Mesenchymal stem cell (in vitro differentiated cells and primary cell): Measurements from ENCODE around the gene FNDC8.
"Not testable (repeated sequence)": the region's sequence is repeated elsewhere in the genome, so short reads cannot be mapped to it uniquely, and the experiment has no call there.

Experiments
- DNase-seq: peaks from one replicate; pipeline ENCODE4 v3.0.0-alpha.2; 2013
- H2AFZ ChIP-seq: one replicate; pipeline ENCODE4 v1.6.1; 2013; ENCODE audit warnings: low read depth, mild to moderate bottlenecking, control low read depth, inconsistent platforms, low read length, moderate library complexity
- H2AK5ac ChIP-seq: 2 replicates; pipeline ENCODE4 v1.6.1; 2013; ENCODE audit warnings: low read length, moderate library complexity, mild to moderate bottlenecking, inconsistent platforms; ENCODE audit not compliant: severe bottlenecking
- H2BK120ac ChIP-seq: one replicate; pipeline ENCODE4 v1.6.1; 2013; ENCODE audit warnings: low read depth, mild to moderate bottlenecking, inconsistent platforms, low read length, moderate library complexity
- H2BK12ac ChIP-seq, 2 experiments: one replicate each; pipeline ENCODE4 v1.6.1; 2013; ENCODE audit warnings: inconsistent platforms in 2 of 2, low read length in 2 of 2, mild to moderate bottlenecking in 2 of 2, moderate library complexity in 2 of 2, control low read depth in 1 of 2
- H2BK15ac ChIP-seq: one replicate; pipeline ENCODE4 v1.6.1; 2013; ENCODE audit warnings: mild to moderate bottlenecking, low read depth, inconsistent platforms; ENCODE audit not compliant: poor library complexity, severe bottlenecking
- H2BK5ac ChIP-seq: 2 replicates; pipeline ENCODE4 v1.6.1; 2013; ENCODE audit warnings: low read depth, mild to moderate bottlenecking, low read length, control low read depth, inconsistent platforms; ENCODE audit not compliant: poor library complexity, severe bottlenecking
- H3K14ac ChIP-seq, 2 experiments: one replicate each; pipeline ENCODE4 v1.6.1; 2013; ENCODE audit warnings: inconsistent platforms in 2 of 2, low read length in 2 of 2, control low read depth in 1 of 2, mild to moderate bottlenecking in 1 of 2, moderate library complexity in 1 of 2
- H3K18ac ChIP-seq, 2 experiments: one replicate each; pipeline ENCODE4 v1.6.1; 2013; ENCODE audit warnings: inconsistent platforms in 2 of 2, low read length in 2 of 2, control low read depth in 1 of 2, low read depth in 1 of 2, mild to moderate bottlenecking in 1 of 2
- H3K23ac ChIP-seq, 2 experiments: one replicate each; pipeline ENCODE4 v1.6.1; 2013; ENCODE audit warnings: inconsistent platforms in 2 of 2, low read length in 2 of 2, mild to moderate bottlenecking in 2 of 2, moderate library complexity in 2 of 2, control low read depth in 1 of 2
- H3K27ac ChIP-seq: 2 replicates; pipeline ENCODE4 v1.5.1; 2013; ENCODE audit warnings: mild to moderate bottlenecking, moderate library complexity, low read length, control low read depth, inconsistent platforms; ENCODE audit not compliant: poor library complexity, severe bottlenecking
- H3K27me3 ChIP-seq, 2 experiments: 2 replicates each; pipeline versions ENCODE4 v1.6.1 to v1.7.0; 2013; ENCODE audit warnings: low read length in 2 of 2, mild to moderate bottlenecking in 2 of 2, moderate library complexity in 2 of 2, control low read depth in 1 of 2, inconsistent platforms in 1 of 2; ENCODE audit not compliant: control insufficient read depth in 1 of 2, insufficient read depth in 1 of 2
- H3K36me3 ChIP-seq, 2 experiments: 2 replicates each; pipeline versions ENCODE4 v1.6.1 to v1.7.0; 2013; ENCODE audit warnings: low read length in 2 of 2, control low read depth in 1 of 2, inconsistent platforms in 1 of 2, low read depth in 1 of 2, mild to moderate bottlenecking in 1 of 2; ENCODE audit not compliant: insufficient read depth in 2 of 2, control insufficient read depth in 1 of 2
- H3K4ac ChIP-seq, 2 experiments: one replicate each; pipeline ENCODE4 v1.6.1; 2013; ENCODE audit warnings: inconsistent platforms in 2 of 2, low read length in 2 of 2, mild to moderate bottlenecking in 2 of 2, moderate library complexity in 2 of 2, control low read depth in 1 of 2, low read depth in 1 of 2
- H3K4me1 ChIP-seq: 2 replicates; pipeline ENCODE4 v1.6.1; 2013; ENCODE audit warnings: low read depth, low read length, control low read depth; ENCODE audit not compliant: control insufficient read depth, insufficient read depth
- H3K4me2 ChIP-seq: 2 replicates; pipeline ENCODE4 v1.6.1; 2013; ENCODE audit warnings: low read length, mild to moderate bottlenecking, inconsistent platforms; ENCODE audit not compliant: poor library complexity, severe bottlenecking
- H3K4me3 ChIP-seq, 2 experiments: 2 replicates each; pipeline versions ENCODE4 v1.5.1 to v1.7.0; 2013; ENCODE audit warnings: low read length in 2 of 2, mild to moderate bottlenecking in 2 of 2, control low read depth in 1 of 2, low read depth in 1 of 2; ENCODE audit not compliant: insufficient read depth in 1 of 2
- H3K79me1 ChIP-seq: replicated peaks from 2 replicates; pipeline ENCODE4 v1.6.1; 2013; ENCODE audit warnings: mild to moderate bottlenecking, control low read depth, low read length, inconsistent platforms; ENCODE audit not compliant: poor library complexity, severe bottlenecking
- H3K9ac ChIP-seq: 2 replicates; pipeline ENCODE4 v1.7.0; 2013; ENCODE audit warnings: mild to moderate bottlenecking, low read length, moderate library complexity
- H3K9me3 ChIP-seq: 2 replicates; pipeline ENCODE4 v1.7.0; 2013; ENCODE audit warnings: mild to moderate bottlenecking, low read length; ENCODE audit not compliant: control insufficient read depth
- H4K8ac ChIP-seq: one replicate; pipeline ENCODE4 v1.6.1; 2013; ENCODE audit warnings: inconsistent platforms, mild to moderate bottlenecking, low read length, moderate library complexity
- H4K91ac ChIP-seq: one replicate; pipeline ENCODE4 v1.6.1; 2013; ENCODE audit warnings: mild to moderate bottlenecking, low read length, inconsistent platforms
- WGBS: methylation state at CpG from one replicate; pipeline ENCODE4 v1.1.7; 2013; ENCODE audit warnings: mixed read lengths; 5-methylcytosine and 5-hydroxymethylcytosine counted together

The FNDC8 gene

DNA sequence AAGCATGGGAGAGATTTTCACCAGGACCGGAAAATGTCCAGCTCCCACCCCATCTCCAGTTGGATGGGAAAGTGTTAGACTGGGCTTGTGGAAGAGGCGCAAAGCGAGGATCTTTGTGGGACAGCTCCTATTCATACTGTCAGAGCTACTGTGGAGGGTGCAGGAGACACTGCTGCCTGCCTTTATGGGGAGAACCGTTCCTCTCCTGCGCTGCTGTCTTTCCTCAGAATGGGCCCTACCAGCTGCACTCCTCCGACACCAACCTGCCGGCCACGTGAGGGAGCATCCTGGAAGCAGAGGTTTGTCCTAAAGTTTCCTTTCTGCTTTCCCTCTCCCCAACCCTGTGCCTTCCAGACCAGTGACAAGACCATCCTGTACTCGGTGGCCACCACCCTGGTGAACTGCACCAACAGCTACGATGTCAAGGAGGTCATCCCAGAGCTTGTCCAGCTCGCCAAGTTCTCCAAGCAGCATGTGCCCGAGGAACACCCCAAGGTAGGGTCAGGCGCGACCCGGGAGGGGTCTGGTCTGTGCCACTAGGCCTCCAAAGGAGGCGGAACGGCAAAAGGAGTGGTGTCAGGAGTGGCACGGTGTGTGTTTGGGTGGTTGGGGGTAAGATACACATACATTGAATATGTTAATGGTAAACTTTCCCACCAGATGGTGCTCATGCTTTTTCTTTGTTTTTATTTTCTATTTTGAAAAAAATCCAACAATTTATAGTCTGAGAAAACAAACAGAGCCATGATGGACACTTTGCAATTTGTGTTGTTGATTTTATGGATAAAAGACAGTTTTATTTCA is 49.8 kb downstream of the FNDC8 start:
- no peak overlapping the region for H3K4ac ChIP-seq

DNA sequence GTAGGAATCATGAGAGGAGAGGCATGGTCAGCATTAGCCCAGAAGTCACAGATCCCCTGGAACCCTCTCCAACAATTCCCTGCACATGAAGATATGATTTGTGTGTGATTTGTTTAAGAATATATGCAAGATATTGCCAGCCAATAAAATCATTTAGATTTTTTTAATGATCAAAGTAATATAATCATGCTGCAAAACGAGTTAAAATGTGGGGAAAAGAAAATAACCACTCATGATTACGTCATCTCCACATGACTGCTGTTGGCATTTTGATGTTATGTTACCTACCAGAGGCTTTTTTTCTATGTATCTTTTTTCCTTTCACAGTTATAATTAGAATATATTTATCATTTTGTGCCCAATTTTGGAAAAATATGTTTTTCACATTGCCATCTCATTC is 50.4 kb downstream of the FNDC8 start:
- H3K4me3 ChIP-seq, result no peak overlapping the region
- no peak for DNase-seq
- no peak overlapping the region for H2BK15ac ChIP-seq
- H2BK12ac ChIP-seq, result no peak overlapping the region
- H2BK120ac ChIP-seq, result no peak overlapping the region
- H3K4me2 ChIP-seq, result no peak overlapping the region
- peaks cover 3 to 9% of the 10 kb centered on the region in 2 experiments for H3K27me3 ChIP-seq
- peak overlapping the region; percentile 75 for H3K9ac ChIP-seq
- H3K23ac ChIP-seq, result no peak overlapping the region
- no peaks in the 10 kb centered on the region for H3K79me1 ChIP-seq
- H3K9me3 ChIP-seq, result no peaks in the 10 kb centered on the region
- H2AK5ac ChIP-seq, result no peak overlapping the region
- H4K8ac ChIP-seq, result no peak overlapping the region
- no peak overlapping the region for H3K18ac ChIP-seq
- no peak overlapping the region for H4K91ac ChIP-seq
- no peaks in the 10 kb centered on the region for H3K4me1 ChIP-seq
- no peak overlapping the region for H2AFZ ChIP-seq
- no peak overlapping the region for H3K4ac ChIP-seq
- no peaks in the 10 kb centered on the region for H3K36me3 ChIP-seq
- no CpG with 5 or more reads among the region's 2 CpGs for WGBS
- no peak overlapping the region for H2BK5ac ChIP-seq
- no peak overlapping the region for H3K27ac ChIP-seq
- H3K14ac ChIP-seq, result no peak overlapping the region

More for the DNA sequence above, 49.8 kb downstream of the FNDC8 start:
- Histone ChIP-seq H3K23ac (no peak overlapping the region), H3K14ac (no peak overlapping the region), H2AFZ (no peak overlapping the region), H3K9ac (peak overlapping the region; percentile 75), H3K9me3 (no peaks in the 10 kb centered on the region), H4K91ac (no peak overlapping the region), H3K4me3 (no peak overlapping the region), H3K36me3 (no peaks in the 10 kb centered on the region), H2BK12ac (no peak overlapping the region), H3K4me2 (no peak overlapping the region), H3K79me1 (no peaks in the 10 kb centered on the region), H3K4me1 (no peaks in the 10 kb centered on the region), H4K8ac (no peak overlapping the region), H3K27ac (no peak overlapping the region), H3K27me3 (peaks cover 7 to 9% of the 10 kb centered on the region in 2 experiments), H2BK120ac (no peak overlapping the region), H2BK15ac (no peak overlapping the region), H2BK5ac (no peak overlapping the region), H2AK5ac (no peak overlapping the region), H3K18ac (no peak overlapping the region)
- DNase-seq, result peak; percentile 17
- 80% methylated on average over 16 of the region's 18 CpGs for WGBS

DNA sequence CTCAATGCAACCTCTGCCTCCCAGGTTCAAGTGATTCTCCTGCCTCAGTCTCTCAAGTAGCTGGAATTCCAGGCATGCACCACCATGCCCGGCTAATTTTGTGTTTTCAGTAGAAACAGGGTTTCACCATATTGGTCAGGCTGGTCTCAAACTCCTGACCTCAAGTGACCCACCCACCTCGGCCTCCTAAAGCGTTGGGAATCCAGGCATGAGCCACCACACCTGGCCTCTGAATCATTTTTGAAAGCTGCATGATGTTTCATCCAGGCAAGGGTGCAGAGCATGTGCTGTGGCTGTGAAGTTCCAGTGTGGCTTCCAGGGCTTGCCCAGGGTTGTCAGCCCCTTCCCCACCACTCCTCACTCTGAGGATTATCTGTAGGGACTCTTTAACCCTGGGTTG is 50.9 kb downstream of the FNDC8 start:
- H3K18ac ChIP-seq, H3K4ac ChIP-seq, H3K9me3 ChIP-seq, H3K36me3 ChIP-seq, H3K14ac ChIP-seq, DNase-seq, H3K79me1 ChIP-seq, H2AFZ ChIP-seq, H2BK120ac ChIP-seq, H2AK5ac ChIP-seq, H2BK5ac ChIP-seq, H2BK15ac ChIP-seq, H3K4me1 ChIP-seq, H4K91ac ChIP-seq, H3K27me3 ChIP-seq, H3K27ac ChIP-seq, H3K23ac ChIP-seq, H3K4me3 ChIP-seq, H3K4me2 ChIP-seq, H4K8ac ChIP-seq, H2BK12ac ChIP-seq: not testable (repeated sequence)
- H3K9ac ChIP-seq, result peak overlapping the region; percentile 75
- WGBS, result 75% methylated on average over 3 of the region's 3 CpGs

DNA sequence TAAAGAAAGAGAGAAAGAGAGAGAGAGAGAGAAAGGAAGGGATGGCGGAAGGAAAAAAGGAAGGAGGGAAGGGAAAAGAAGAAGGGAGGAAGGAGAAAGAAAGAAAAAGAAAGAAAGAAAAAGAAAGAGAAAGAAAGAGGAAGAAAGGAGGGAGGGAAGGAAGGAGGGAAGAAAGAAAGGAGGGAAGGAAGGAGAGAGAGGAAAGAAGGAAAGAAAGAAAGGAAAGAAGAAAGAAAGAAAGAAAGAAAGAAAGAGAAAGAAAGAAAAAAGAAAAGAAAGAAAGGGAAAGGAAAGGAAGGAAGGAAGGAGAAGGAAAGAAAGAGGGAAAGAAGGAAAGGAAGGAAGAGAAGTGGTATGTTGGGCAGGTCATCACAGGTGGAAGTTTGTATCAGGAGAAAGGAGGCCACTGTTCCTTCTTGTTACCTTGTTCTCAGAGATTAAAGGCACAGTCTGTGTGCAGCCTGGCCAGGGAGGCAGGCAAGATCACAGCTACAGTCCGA is 53.5 kb downstream of the FNDC8 start:
- H2AK5ac ChIP-seq, result no peak overlapping the region
- no peak overlapping the region for H3K23ac ChIP-seq
- H2BK15ac ChIP-seq, result no peak overlapping the region
- H3K27me3 ChIP-seq, result peaks cover 0 to 9% of the 10 kb centered on the region in 2 experiments
- no peak overlapping the region for H2BK120ac ChIP-seq
- DNase-seq, result no peak
- H3K18ac ChIP-seq, result no peak overlapping the region
- H4K8ac ChIP-seq, result no peak overlapping the region
- H3K9ac ChIP-seq, result no peak overlapping the region
- no peaks in the 10 kb centered on the region for H3K79me1 ChIP-seq
- no peak overlapping the region for H3K4ac ChIP-seq
- H3K36me3 ChIP-seq, result no peaks in the 10 kb centered on the region
- H3K4me2 ChIP-seq, result no peak overlapping the region
- H3K14ac ChIP-seq, result no peak overlapping the region
- no peak overlapping the region for H4K91ac ChIP-seq
- H2BK5ac ChIP-seq, result no peak overlapping the region
- no peak overlapping the region for H2AFZ ChIP-seq
- H2BK12ac ChIP-seq, result no peak overlapping the region
- H3K4me3 ChIP-seq, result no peak overlapping the region
- H3K27ac ChIP-seq, result no peak overlapping the region
- no peaks in the 10 kb centered on the region for H3K9me3 ChIP-seq
- H3K4me1 ChIP-seq, result no peaks in the 10 kb centered on the region
- WGBS, result 88% methylated on average over 2 of the region's 2 CpGs
